Effector CD4-positive, alpha-beta T cell (primary cell): ENCODE results near the gene MEI1.
"Not testable (repeated sequence)": the region's sequence is repeated elsewhere in the genome, so short reads cannot be mapped to it uniquely, and the experiment has no call there.

ENCODE experiments used
- DNase-seq: peaks from one replicate; pipeline ENCODE4 v3.0.0-alpha.2; 2020

The MEI1 gene

GRCh38 chr22:41683616-41684015 lies 15.7 kb upstream of the MEI1 start:
- no peak for DNase-seq

- no peak for DNase-seq
Observed at GRCh38 chr22:41684194-41684593, 15.1 kb upstream of the MEI1 start.

DNA sequence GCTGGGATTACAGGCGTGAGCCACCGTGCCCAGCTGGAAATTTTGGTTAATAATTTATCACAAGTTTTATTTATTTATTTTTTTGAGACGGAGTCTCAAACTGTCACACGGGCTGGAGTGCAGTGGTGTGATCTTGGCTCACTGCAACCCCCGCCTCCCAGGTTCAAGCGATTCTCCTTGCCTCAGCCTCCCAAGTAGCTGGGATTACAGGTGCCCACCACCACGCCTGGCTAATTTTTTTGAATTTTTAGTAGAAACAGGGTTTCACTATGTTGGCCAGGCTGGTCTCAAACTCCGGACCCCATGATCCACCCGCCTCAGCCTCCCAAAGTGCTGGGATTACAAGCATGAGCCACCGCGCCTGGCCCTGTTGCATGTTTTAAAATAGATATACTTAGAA lies 12.4 kb upstream of the MEI1 start:
- DNase-seq: not testable (repeated sequence)

DNA sequence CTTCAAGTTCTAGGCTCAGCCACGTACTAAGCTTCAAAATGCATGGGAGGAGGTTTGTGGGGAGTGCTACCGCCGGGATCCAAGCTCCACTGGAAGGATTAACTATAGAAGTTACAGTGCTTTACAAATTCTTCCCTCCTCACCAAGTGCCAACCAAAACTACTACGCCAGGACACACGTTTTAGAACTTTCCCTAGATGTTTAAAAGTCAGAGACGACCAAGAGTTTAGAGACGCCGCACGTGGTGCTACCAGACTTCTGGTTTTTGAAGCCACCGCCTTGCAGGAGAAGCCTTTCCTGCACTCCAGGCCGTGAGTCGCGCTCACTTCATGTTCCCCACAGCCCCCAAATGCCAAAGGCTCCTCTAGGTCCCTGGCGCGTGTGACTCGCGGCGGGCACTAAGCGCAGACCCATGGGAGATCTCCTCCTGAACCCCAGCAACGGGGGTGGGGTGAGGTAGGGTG lies 11.4 kb upstream of the MEI1 start:
- peak; percentile 5 for DNase-seq

DNA sequence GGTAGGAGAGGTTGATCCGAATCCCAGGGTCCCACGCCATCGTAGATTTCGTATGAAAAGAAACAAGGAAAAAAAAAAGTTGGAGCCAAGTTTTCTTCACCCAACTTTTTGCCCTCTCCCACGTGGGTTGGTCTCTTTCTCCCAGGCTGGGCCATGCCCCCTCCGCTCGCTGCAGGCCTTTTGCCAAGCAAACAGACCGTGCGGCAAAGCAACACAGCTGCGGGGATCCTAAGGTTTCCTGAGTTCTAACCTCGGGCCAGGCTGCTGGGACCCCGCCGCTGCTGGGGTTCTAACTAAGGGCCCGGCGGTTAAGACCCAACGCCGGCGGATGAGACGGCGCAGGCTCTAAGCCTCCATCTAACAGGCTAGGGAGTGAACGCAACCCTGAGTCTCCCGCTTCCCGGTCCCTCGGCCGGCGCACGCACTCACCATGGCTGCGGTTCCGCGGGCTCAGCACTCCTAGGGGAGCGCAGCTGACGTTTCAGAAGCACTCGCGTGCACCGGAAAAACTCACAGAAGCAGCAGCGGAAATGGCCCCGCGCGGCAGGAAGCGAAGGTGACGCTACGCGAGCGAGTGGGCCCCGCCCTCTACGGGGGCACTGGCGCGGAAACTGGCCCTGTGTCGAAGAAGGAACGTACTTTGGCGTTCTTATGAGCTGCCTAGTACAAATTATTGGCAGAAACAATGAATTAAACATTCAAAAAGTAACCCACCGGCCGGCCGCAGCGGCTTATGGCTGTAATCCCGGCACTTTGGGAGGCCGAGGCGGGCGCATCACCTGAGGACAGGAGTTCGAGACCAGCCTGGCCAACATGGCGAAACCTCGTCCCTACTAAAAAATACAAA lies 10.7 kb upstream of the MEI1 start, which contains the start of gene SNU13:
Gene SNU13, minus strand, starts transcription at position 503 of the 847 bp plus-strand sequence. Its CDS starts 71 bp downstream, at position 432.
- DNase-seq: peak; percentile 90

DNA sequence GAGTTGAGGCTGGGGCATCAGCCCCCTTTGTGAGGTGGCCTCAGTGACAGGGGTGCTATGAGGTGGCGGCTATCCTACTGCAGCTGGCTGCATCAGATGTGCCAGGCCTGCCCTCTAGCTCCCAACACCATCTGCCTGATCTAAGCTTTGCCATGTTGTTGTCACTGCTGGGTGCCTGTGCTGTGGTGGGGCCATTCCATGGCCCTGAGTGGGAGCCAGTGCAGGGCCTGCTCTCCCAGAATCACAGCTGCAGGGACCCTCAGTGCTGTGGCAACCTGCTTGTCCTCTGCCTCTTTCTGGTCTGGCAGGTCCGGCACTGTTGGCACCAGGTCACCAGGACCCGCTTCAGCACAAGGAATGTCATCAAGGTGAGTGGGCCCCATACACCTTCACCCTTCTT lies 8.8 kb upstream of the MEI1 start:
- DNase-seq: no peak

GRCh38 chr22:41695211-41695610 lies 4.1 kb upstream of the MEI1 start:
- no peak for DNase-seq

- no peak for DNase-seq
Observed at GRCh38 chr22:41696703-41697102, 2.6 kb upstream of the MEI1 start.

- peak; percentile 94 for DNase-seq
Observed at GRCh38 chr22:41697126-41697775, 2.1 kb upstream of the MEI1 start.

DNA sequence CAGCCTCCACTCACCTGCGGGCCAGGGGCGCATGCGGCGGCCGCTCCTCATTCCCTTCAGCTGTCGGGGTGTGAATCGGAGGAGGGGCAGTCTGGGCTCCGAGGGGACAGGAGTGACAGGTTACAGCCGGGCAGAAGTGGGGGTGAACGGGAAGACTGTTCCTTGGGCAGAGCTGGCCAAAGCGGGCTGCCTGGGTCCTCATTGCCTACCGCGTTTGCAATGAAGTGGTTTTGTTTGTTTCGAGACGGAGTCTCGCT lies 733 bp downstream of the MEI1 start:
- DNase-seq: no peak

DNA sequence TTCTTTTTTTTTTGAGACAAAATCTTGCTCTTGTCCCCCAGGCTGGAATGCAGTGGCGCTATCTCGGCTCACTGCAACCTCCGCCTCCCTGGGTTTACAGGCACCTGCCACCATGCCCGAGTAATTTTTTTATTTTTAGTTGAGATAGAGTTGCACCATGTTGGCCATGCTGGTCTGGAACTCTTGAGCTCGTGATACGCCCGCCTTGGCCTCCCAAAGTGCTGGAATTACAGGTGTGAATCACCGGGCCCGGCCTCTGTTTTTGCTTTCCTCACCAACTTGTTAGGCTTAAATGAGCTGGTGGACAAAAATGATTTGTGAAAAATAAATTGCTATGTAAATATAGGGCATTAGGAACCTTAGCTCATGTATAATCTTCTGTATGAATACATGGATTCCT lies 3.5 kb downstream of the MEI1 start:
- no peak for DNase-seq

DNA sequence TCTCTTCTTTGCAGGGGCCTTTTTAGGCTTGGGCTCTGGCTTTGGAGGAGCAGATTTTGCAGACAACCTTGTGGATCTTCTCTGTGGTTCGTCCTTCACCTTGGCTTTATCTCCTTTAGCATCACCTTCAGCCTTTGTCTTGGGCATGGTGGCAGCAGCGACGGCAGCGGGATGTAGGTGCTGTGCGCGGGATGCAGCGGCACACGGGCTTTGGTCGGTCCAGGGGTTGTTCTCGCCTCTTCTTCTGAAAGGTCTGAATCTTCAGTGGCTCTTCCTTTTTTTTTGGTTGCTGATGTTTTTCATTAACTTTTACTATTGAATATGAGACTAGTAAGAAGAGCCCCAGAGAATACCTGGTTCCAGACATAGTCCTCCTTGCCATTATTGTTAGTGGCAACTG lies 10.0 kb downstream of the MEI1 start:
- no peak for DNase-seq

DNA sequence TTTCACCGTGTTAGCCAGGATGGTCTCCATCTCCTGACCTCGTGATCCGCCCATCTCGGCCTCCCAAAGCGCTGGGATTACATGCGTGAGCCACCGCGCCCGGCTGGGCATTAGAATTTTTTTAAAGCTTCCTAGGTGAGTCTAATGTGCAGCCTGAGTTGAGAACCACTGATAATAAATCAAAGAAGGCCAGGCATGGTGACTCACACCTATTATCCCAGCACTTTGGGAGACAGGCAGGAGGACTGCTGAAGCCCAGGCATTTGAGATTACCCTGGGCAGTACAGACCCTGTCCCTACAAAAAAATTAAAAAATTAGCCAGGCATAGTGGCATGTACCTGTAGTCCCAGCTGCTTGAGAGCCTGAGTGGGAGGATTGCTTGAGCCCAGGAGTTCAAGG lies 13.7 kb downstream of the MEI1 start:
- no peak for DNase-seq

DNA sequence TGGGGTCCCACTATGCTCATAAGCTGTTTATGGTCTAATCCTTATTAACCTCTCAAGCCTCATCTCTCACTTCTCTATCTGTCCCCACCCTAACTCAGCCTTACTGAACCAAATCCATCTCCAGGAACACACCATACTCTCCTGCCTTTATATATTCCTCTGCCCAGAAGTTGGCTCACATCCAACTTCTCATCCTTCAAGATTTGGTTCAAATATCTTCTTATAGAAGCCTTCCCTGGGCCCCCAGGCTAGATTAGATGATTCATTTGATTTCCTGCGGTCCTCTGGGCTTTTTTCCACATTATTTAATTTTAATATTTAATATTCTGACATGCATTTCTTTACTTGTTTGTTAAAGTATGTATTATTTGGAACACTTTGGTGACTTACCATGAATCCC lies 23.2 kb downstream of the MEI1 start:
- no peak for DNase-seq

DNA sequence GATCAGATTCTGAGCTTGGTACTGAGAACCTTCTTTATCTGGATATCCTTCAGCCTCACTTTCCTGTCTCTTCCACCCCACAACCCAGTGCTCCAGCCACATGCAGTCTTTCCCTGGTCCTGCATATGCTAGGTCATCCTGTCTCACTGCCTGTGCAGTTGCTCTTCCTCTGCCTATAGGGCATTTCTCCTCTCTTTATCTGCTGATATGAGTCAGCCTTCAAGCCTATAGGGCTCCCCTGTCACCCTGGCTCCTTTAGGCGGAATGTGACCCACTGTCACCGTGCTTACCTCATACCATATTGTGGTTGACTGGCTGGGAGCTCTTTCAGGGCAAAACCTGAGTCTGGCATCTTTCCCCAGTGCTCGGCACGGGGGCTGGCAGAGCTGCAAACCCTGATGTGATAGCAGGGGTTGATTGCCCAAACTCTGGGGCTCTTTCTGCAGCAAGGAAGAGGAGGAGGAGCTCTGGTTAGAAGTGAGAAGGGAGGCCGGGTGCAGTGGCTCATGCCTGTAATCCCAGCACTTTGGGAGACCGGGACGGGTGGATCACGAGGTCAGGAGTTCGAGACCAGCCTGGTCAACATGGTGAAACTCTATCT lies 26.3 kb downstream of the MEI1 start:
- no peak for DNase-seq

GRCh38 chr22:41731609-41732008 lies 32.3 kb downstream of the MEI1 start:
- no peak for DNase-seq

DNA sequence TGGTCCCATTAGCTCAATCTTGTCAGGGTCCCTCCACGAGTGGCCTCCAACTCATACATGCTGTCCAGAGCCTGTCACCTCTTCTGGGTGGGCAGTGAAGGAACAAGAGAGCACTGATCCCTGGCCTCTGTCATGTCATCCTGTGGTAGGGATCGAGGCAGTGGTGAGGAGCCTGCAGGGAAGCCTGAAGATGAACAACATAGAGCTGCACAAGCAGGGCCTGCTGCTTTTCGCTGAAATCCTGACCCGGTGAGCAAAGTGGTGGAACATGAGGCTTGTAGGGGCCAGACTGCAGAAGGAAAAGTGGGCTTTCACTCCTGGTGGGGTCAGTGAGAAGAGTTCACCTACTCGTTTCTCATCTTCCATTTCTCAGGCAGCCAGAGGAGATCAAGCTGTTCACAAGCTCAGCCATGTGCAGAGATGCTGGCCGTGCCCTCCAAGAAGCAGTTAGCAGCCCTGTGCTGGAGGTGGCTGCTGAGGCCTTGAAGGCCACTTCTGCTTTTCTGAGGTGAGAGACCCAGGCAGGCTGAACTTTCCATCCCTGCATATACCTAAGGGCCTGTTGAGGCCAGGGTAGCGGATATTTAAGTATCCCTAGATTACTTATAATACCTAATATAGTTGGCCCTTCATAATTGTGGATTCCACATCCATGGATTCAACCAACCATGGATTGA lies 32.9 kb downstream of the MEI1 start:
- no peak for DNase-seq

DNA sequence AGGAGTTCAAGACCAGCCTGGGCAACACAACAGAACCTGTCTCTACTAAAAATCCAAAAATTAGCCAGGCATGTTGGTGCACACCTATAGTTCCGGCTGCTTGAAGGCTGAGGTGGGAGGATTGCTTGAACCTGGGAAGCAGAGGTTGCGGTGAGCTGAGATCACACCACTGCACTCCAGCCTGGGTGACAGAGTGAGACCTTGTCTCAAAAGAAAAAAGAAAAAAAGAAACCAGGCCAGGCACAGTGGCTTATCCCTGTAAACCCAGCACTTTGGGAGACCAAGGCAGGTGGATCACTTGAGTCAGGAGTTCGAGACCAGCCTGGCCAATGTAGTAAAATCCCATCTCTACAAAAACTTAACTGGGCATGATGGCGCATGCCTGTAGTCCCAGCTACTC lies 33.9 kb downstream of the MEI1 start:
- not testable (repeated sequence) for DNase-seq

GRCh38 chr22:41739576-41739975 lies 40.3 kb downstream of the MEI1 start:
- DNase-seq: no peak

GRCh38 chr22:41742918-41743317 lies 43.6 kb downstream of the MEI1 start:
- DNase-seq: no peak

- no peak for DNase-seq
Observed at GRCh38 chr22:41745968-41746367, 46.7 kb downstream of the MEI1 start.

GRCh38 chr22:41746567-41747400 lies 47.5 kb downstream of the MEI1 start:
- DNase-seq: peak; percentile 47
